GM19328 (cell line): ENCODE data around the gene SLC25A48.

Experiments
- ATAC-seq: cut with Tn5 transposase; IDR thresholded peaks from one replicate; pipeline ENCODE4 v1.9.1; 2021; ENCODE audit warnings: mild to moderate bottlenecking, moderate library complexity; ENCODE audit not compliant: unreplicated experiment

Gene SLC25A48

GRCh38 chr5:135915466-135916001 lies 81.1 kb downstream of the SLC25A48 start:
- no peak for ATAC-seq

DNA sequence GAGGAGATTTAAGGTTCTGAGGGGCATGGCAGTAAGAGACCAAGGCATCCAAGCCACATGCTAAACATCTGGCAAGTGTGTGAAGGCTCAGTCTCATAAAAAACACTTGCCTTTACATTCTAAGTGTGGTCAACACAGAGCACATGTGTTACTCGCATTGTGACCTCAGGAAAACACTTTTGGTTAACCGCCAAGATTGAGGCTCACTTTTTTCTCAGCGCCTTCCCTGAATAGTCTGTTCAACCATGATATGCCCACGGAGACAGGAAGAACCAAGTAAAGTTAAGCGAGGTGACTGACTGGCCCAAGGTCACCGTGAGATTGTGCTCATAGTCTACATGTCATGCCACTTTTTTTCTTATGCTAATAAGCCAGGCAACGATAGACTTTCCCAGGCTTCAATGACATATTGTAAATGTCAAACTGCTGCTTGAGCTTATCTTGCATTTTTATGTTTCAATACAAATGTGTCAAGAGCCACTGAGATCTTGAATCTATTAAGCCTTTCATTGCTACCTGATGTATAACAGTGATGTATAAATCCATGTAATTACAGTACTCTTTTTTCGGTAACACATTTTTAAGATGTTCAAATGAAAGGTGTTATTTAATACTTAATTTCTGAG lies 82.3 kb downstream of the SLC25A48 start:
- no peak for ATAC-seq

- no peak for ATAC-seq
Observed at GRCh38 chr5:135920199-135920598, 85.7 kb downstream of the SLC25A48 start.

DNA sequence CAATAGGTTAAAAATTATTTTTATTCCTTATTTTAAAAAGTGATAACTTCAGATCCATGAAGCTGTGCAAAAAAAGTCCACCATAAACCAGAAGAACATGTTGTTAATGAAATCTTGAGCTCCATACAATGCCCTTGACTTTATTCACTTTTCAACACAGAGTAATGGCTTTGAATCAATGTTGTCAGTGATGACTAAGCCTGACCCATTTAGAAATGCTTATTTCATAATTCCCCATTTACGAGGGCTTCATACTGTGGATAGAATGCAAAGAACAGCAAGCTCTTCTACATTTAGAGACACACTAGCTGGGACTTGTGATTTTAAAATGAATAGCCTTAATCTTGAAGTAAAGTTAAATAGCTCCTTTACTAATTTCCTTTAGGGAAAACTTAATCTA lies 86.9 kb downstream of the SLC25A48 start:
- no peak for ATAC-seq

DNA sequence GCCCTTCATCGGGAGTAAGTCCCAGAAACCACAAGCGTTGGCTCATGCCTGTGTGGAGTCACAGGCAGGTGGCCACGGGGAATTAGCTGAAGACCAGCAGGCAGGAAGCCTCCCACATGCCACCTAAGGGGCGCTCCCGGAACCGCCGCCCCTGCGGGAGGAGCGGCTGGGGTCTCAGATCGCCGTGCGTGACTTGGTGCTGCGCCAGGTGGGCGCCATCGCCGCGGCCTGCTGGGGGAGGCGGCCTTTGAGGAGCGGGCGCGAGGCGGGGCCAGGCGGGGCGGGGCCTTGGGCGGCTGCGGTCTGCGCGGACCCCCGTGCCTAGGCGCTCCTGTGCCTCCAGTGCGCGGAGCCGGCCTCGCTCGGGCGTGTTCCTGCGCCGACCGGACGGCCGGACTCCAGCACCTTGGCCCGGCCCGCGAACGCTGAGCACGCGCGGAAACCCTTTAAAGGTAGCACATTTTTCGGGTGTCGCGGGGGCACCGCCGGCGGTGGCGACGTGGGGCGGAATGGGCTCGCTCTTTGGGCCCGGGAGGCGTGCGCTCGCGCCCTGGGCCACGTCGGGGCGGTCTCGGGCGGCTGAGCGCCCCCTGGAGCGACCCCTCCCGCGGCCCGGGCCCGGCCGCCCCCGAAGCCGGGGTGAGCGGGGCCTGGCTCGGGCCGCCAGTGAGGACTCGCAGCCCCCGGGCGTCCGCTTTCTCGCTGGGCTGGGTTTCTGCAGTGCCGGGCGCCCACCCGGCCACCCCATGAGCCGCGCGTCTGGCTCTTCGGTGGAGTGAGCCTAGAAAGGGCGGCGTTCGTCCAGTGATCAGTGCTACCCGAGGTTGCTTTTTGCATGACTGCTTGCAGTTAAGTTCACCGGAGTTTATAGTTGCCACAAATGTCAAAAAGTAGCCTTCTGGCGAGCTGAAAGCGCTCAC lies 95.8 kb downstream of the SLC25A48 start:
- ATAC-seq, result no peak

- ATAC-seq, result no peak
Observed at GRCh38 chr5:135930949-135931295, 96.5 kb downstream of the SLC25A48 start.

DNA sequence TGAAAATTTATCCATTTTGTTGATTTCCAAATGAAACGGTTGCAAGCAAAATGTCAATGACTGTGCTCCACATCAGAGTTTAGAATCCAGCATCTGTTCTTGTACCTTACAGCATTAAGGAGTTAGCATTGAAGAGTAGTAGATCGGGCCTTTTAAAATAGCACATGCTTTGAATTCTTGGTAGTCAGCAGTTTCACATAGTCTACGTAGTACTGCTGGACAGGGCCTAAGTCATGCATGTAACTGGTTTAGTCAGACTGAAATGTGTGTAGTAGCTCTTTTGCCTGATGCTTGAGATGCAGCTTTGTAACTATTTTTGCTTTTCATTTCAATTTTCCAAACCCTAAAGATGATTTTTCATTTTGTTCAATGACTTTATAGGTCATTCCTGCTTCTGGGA lies 100.5 kb downstream of the SLC25A48 start:
- no peak for ATAC-seq

DNA sequence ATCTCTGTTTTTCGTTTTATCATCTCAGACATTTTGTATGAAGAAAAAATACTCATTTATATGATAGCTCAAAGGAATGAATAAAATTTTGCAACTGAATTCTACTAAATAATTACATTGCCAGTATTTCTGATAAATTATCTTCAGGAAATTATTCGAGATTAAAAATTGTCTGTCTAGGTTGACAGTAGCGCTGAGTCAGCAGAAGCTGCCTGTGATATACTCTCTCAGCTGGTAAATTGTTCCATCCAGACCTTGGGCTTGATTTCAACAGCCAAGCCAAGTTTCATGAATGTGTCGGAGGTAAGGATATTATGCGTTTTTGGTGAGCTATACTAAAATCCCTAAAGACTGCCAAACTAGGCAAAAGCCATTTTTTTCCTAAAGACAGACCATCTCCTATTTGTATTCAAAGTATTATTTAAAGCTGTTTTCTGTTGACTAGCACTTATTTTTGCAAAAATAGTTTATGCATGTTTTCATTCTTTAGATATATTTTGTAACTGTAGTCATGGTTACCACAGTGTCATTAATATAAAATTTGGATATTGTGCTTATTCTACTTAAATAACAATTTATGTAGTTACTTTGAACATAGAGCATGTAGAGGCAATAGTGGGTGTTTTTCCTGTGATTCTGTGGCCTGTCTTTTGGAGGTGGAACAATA lies 102.9 kb downstream of the SLC25A48 start:
- ATAC-seq, result no peak
